B cell (primary cell): ENCODE results near the gene PAGE4.

ENCODE experiments used
- CTCF ChIP-seq: fragments of 200-600 bp; IDR thresholded peaks from one replicate; pipeline ENCODE4 v1.8.0; 2022; ENCODE audit warnings: antibody characterized with exemption, mild to moderate bottlenecking
- EZH2 ChIP-seq: IDR thresholded peaks from 2 replicates; pipeline ENCODE4 v1.6.1; 2012; ENCODE audit warnings: borderline replicate concordance, low read depth, mild to moderate bottlenecking, moderate library complexity, low read length; ENCODE audit not compliant: insufficient read depth, poor library complexity, severe bottlenecking

- TF ChIP-seq CTCF (no peak), EZH2 (no peak)
These were observed 13.5 kb downstream of the PAGE4 start for GRCh38 chrX:49842621-49843020.
